Activated naive CD8-positive, alpha-beta T cell treated with anti-CD3 and anti-CD28 coated beads, Interleukin-2, amount 50 U/mL, for 24 hours (primary cell): Measurements from ENCODE around the gene GTF3C5.
A peak's percentile ranks its signal among the peaks of the same experiment; 100 is the strongest.
"Not testable (repeated sequence)": the region's sequence is repeated elsewhere in the genome, so short reads cannot be mapped to it uniquely, and the experiment has no call there.

ENCODE experiments used
- ATAC-seq: fragments of 150-1000 bp; cut with Tn5 transposase; one replicate; pipeline ENCODE4 v1.10.0; 2021
- DNase-seq: peaks from one replicate; pipeline ENCODE4 v3.0.0; 2021
- H3K27ac Mint-ChIP-seq: one replicate; pipeline ENCODE4 v1.8.0; 2021; ENCODE audit warnings: mild to moderate bottlenecking, mixed read lengths
- H3K27me3 Mint-ChIP-seq: one replicate; pipeline ENCODE4 v1.8.0; 2021; ENCODE audit warnings: mixed read lengths
- H3K36me3 Mint-ChIP-seq: one replicate; pipeline ENCODE4 v1.8.0; 2021; ENCODE audit warnings: low read depth, mixed read lengths
- H3K4me1 Mint-ChIP-seq: one replicate; pipeline ENCODE4 v1.8.0; 2021; ENCODE audit warnings: mixed read lengths
- H3K4me3 Mint-ChIP-seq: one replicate; pipeline ENCODE4 v1.8.0; 2021; ENCODE audit warnings: mild to moderate bottlenecking, moderate library complexity, mixed read lengths
- H3K9me3 Mint-ChIP-seq: one replicate; pipeline ENCODE4 v1.8.0; 2021; ENCODE audit warnings: mixed read lengths

Gene GTF3C5

DNA sequence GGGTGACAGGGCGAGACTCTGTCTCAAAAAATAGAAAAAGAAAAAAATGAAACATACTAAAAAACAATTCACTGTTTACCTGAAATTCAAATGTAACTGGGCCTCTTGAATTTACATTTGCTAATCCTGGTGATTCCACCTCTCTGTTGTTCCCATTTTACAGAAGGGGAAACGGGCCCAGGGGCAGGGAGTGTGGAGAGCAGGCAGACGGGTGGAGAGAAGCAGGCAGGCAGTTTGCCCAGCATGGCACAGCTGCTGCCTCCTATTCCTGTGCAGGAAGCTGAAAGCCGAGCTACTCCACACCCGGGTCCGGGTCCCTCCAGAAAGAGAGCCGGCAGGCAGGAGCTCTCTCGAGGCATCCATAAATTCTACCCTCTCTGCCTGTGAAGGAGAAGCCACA, 31.8 kb downstream of the GTF3C5 start:
- ATAC-seq, H3K27me3 Mint-ChIP-seq, DNase-seq, H3K27ac Mint-ChIP-seq, H3K9me3 Mint-ChIP-seq, H3K4me3 Mint-ChIP-seq: not testable (repeated sequence)
- Mint-ChIP-seq H3K36me3 (peaks cover 12% of the 10 kb centered on the region), H3K4me1 (peaks cover 31% of the 10 kb centered on the region)

DNA sequence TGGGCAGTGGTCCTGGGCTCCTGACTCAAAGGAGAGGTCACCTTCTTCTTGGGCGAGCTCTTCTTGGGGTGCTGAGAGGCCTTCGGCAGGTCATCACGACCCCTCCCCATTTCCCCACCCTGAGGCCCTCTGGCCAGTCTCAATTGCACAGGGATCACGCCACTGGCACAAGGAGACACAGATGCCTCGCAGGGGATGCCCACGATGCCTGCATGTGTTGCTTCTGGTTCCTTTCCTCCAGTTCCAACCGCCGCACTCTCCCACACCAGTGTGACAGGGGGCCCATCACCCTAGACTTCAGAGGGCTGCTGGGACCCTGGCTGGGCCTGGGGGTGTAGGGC, 32.3 kb downstream of the GTF3C5 start:
- Mint-ChIP-seq H3K4me1 (peaks cover 27% of the 10 kb centered on the region), H3K4me3 (no peak overlapping the region), H3K27ac (no peak overlapping the region), H3K9me3 (no peaks in the 10 kb centered on the region), H3K36me3 (peaks cover 8% of the 10 kb centered on the region), H3K27me3 (no peaks in the 10 kb centered on the region)
- DNase-seq (no peak), ATAC-seq (no peak)

DNA sequence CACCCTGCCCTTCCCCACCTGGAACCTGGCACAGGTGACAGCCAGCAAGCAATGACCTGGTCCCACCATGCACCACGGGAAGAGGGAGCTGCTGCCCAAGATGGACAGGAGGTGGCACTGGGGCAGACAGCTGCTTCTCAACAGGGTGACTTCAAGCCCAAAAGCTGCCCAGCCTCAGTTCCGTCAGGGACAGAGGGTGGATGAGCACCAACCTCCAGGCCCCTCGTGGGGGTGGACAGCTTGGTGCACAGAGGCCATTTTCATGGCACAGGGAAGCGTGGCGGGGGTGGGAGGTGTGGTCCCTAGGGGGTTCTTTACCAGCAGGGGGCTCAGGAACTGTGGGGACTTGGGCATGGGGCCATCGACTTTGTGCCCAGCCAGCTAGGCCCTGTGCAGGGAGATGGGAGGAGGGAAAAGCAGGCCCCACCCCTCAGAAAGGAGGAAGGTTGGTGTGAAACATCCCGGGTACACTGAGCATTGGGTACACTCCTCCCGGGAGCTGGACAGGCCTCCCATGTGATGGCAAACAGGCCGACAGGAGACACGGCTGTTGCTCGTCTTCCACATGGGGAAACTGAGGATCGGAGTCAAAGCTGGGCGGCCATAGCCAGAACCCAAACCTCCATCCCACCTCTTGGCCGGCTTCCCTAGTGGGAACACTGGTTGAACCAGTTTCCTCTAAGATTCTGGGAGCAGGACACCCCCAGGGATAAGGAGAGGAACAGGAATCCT, 32.9 kb downstream of the GTF3C5 start:
- H3K27ac Mint-ChIP-seq: no peak overlapping the region
- no peak for DNase-seq
- ATAC-seq: no peak
- peaks cover 22% of the 10 kb centered on the region for H3K4me1 Mint-ChIP-seq
- H3K4me3 Mint-ChIP-seq: no peak overlapping the region
- H3K9me3 Mint-ChIP-seq: no peaks in the 10 kb centered on the region
- no peaks in the 10 kb centered on the region for H3K27me3 Mint-ChIP-seq
- H3K36me3 Mint-ChIP-seq: peaks cover 5% of the 10 kb centered on the region

DNA sequence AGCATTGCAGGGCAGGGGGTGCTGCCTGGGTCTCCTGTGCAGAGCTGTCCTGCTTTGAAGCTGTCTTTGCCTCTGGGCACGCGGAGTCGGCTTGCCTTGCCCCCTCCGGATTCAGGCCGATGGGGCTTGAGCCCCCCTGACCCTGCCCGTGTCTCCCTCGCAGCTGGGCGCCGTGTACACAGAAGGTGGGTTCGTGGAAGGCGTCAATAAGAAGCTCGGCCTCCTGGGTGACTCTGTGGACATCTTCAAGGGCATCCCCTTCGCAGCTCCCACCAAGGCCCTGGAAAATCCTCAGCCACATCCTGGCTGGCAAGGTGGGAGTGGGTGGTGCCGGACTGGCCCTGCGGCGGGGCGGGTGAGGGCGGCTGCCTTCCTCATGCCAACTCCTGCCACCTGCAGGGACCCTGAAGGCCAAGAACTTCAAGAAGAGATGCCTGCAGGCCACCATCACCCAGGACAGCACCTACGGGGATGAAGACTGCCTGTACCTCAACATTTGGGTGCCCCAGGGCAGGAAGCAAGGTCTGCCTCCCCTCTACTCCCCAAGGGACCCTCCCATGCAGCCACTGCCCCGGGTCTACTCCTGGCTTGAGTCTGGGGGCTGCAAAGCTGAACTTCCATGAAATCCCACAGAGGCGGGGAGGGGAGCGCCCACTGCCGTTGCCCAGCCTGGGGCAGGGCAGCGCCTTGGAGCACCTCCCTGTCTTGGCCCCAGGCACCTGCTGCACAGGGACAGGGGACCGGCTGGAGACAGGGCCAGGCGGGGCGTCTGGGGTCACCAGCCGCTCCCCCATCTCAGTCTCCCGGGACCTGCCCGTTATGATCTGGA, 33.7 kb downstream of the GTF3C5 start:
- H3K27me3 Mint-ChIP-seq: no peaks in the 10 kb centered on the region
- H3K4me3 Mint-ChIP-seq: no peak overlapping the region
- ATAC-seq (no peak), DNase-seq (no peak)
- no peaks in the 10 kb centered on the region for H3K9me3 Mint-ChIP-seq
- H3K27ac Mint-ChIP-seq: no peak overlapping the region
- peaks cover 14% of the 10 kb centered on the region for H3K4me1 Mint-ChIP-seq
- H3K36me3 Mint-ChIP-seq: no peaks in the 10 kb centered on the region

GRCh38 chr9:133065070-133065388, 34.2 kb downstream of the GTF3C5 start:
- Mint-ChIP-seq H3K27ac (no peak overlapping the region), H3K9me3 (no peaks in the 10 kb centered on the region), H3K4me1 (peaks cover 8% of the 10 kb centered on the region), H3K4me3 (no peak overlapping the region), H3K36me3 (no peaks in the 10 kb centered on the region), H3K27me3 (no peaks in the 10 kb centered on the region)
- no peak for ATAC-seq
- no peak for DNase-seq

DNA sequence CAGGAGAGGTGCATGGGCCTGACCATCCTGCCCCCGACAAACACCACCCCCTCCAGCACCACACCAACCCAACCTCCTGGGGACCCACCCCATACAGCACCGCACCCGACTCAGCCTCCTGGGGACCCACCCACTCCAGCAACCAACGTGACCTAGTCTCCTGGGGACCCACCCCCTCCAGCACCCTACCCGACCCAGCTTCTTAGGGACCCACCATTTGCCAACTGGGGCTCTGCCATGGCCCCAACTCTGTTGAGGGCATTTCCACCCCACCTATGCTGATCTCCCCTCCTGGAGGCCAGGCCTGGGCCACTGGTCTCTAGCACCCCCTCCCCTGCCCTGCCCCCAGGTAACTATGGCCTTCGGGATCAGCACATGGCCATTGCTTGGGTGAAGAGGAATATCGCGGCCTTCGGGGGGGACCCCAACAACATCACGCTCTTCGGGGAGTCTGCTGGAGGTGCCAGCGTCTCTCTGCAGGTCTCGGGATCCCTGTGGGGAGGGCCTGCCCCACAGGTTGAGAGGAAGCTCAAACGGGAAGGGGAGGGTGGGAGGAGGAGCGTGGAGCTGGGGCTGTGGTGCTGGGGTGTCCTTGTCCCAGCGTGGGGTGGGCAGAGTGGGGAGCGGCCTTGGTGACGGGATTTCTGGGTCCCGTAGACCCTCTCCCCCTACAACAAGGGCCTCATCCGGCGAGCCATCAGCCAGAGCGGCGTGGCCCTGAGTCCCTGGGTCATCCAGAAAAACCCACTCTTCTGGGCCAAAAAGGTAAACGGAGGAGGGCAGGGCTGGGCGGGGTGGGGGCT, 35.6 kb downstream of the GTF3C5 start:
- H3K27ac Mint-ChIP-seq: no peak overlapping the region
- no peak overlapping the region for H3K4me3 Mint-ChIP-seq
- no peaks in the 10 kb centered on the region for H3K36me3 Mint-ChIP-seq
- H3K9me3 Mint-ChIP-seq: no peaks in the 10 kb centered on the region
- DNase-seq: no peak
- H3K27me3 Mint-ChIP-seq: no peaks in the 10 kb centered on the region
- H3K4me1 Mint-ChIP-seq: no peaks in the 10 kb centered on the region
- ATAC-seq: no peak

- no peak for ATAC-seq
- H3K36me3 Mint-ChIP-seq: no peaks in the 10 kb centered on the region
- no peaks in the 10 kb centered on the region for H3K4me1 Mint-ChIP-seq
- H3K4me3 Mint-ChIP-seq: no peak overlapping the region
- H3K27me3 Mint-ChIP-seq: no peaks in the 10 kb centered on the region
- no peak overlapping the region for H3K27ac Mint-ChIP-seq
- DNase-seq: no peak
- no peaks in the 10 kb centered on the region for H3K9me3 Mint-ChIP-seq
These were observed 36.2 kb downstream of the GTF3C5 start for GRCh38 chr9:133067006-133067405.

DNA sequence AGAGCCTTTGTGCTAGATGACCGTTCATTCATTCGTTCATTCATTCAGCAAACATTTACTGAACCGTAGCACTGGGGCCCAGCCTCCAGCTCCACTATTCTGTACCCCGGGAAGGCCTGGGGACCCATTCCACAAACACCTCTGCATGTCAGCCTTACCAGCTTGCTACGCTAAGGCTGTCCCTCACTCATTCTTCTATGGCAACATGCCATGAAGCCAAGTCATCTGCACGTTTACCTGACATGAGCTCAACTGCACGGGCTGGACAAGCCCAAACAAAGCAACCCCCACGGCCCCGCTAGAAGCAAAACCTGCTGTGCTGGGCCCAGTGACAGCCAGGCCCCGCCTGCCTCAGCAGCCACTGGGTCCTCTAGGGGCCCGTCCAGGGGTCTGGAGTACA, 37.0 kb downstream of the GTF3C5 start:
- H3K27ac Mint-ChIP-seq: no peak overlapping the region
- H3K4me1 Mint-ChIP-seq: no peaks in the 10 kb centered on the region
- ATAC-seq (no peak), DNase-seq (no peak)
- H3K27me3 Mint-ChIP-seq: no peaks in the 10 kb centered on the region
- H3K4me3 Mint-ChIP-seq: no peak overlapping the region
- H3K9me3 Mint-ChIP-seq: no peaks in the 10 kb centered on the region
- H3K36me3 Mint-ChIP-seq: no peaks in the 10 kb centered on the region

- H3K4me3 Mint-ChIP-seq, H3K36me3 Mint-ChIP-seq, H3K27ac Mint-ChIP-seq, ATAC-seq, H3K9me3 Mint-ChIP-seq, H3K4me1 Mint-ChIP-seq, H3K27me3 Mint-ChIP-seq, DNase-seq: not testable (repeated sequence)
These were observed 37.6 kb downstream of the GTF3C5 start for GRCh38 chr9:133068431-133068830.

- ATAC-seq, H3K27me3 Mint-ChIP-seq, H3K4me3 Mint-ChIP-seq, H3K4me1 Mint-ChIP-seq, H3K27ac Mint-ChIP-seq, H3K36me3 Mint-ChIP-seq, DNase-seq, H3K9me3 Mint-ChIP-seq: not testable (repeated sequence)
These were observed 39.7 kb downstream of the GTF3C5 start for GRCh38 chr9:133070500-133070961.

- not testable (repeated sequence) for H3K36me3 Mint-ChIP-seq, DNase-seq, H3K9me3 Mint-ChIP-seq, H3K4me3 Mint-ChIP-seq, H3K4me1 Mint-ChIP-seq, H3K27me3 Mint-ChIP-seq, ATAC-seq, H3K27ac Mint-ChIP-seq
These were observed 40.2 kb downstream of the GTF3C5 start for GRCh38 chr9:133070985-133071384.

DNA sequence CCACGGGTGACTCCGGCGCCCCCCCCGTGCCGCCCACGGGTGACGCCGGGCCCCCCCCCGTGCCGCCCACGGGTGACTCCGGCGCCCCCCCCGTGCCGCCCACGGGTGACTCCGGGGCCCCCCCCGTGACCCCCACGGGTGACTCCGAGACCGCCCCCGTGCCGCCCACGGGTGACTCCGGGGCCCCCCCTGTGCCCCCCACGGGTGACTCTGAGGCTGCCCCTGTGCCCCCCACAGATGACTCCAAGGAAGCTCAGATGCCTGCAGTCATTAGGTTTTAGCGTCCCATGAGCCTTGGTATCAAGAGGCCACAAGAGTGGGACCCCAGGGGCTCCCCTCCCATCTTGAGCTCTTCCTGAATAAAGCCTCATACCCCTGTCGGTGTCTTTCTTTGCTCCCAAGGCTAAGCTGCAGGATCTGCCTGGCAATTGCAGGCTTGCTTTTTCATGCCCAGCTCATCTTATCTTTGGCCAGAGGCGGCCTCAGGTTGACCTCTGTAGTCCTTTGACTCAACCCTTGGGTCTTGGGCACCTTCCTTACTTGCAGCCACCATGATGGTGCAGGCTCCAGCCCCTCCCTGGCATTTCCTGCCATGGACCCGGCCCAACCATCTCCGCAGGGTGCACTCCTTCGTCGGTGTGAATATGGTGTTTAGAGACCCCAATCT, 40.8 kb downstream of the GTF3C5 start:
- DNase-seq: no peak
- Mint-ChIP-seq H3K27me3 (no peaks in the 10 kb centered on the region), H3K36me3 (no peaks in the 10 kb centered on the region), H3K27ac (no peak overlapping the region), H3K4me1 (no peaks in the 10 kb centered on the region), H3K4me3 (peak overlapping the region; percentile 8), H3K9me3 (no peaks in the 10 kb centered on the region)
- ATAC-seq: no peak

- not testable (repeated sequence) for H3K4me1 Mint-ChIP-seq, H3K4me3 Mint-ChIP-seq, DNase-seq, H3K36me3 Mint-ChIP-seq, H3K27ac Mint-ChIP-seq, H3K27me3 Mint-ChIP-seq, ATAC-seq, H3K9me3 Mint-ChIP-seq
These were observed 41.4 kb downstream of the GTF3C5 start for GRCh38 chr9:133072210-133072609.
